Stimulated activated CD4-positive, alpha-beta T cell treated with anti-CD3 and anti-CD28 coated beads, Interleukin-15, amount 100 ng/mL, for 24 hours (primary cell): ENCODE results near the gene RAPGEF2.
"Not testable (repeated sequence)": the region's sequence is repeated elsewhere in the genome, so short reads cannot be mapped to it uniquely, and the experiment has no call there.

ENCODE experiments used
- DNase-seq: peaks from one replicate; pipeline ENCODE4 v3.0.0-alpha.2; 2020

Gene RAPGEF2

DNA sequence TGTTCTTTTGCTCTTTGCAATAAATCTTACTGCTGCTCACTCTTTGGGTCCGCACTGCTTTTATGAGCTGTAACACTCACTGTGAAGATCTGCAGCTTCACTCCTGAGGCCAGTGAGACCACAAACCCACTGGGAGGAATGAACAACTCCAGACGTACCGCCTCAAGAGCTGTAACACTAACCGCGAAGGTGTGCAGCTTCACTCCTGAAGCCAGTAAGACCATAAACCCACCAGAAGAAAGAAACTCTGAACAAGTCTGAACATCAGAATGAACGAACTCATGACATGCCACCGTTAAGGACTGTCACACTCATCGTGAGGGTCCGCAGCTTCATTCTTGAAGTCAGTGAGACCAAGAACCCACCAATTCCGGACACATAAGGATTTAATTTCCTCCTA is 276.2 kb downstream of the RAPGEF2 start:
- DNase-seq: not testable (repeated sequence)

DNA sequence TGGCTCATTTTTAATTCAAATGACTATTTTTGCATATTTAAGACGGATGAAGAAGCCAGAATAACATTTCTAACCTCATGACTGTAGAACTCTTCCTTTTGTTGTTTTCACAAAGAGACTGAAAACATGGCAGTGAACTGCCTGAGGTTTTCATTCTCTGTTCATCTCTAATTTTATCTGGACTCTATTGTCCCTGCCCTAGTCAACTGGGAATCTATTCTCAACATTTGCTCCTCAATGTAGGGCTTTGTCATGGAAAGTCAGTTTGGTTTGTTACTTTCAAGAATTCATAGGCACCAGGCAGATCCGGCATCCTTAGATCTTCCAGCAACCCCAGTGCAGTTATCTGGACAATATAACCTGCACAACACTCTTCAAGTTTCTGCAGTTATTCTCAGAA is 277.0 kb downstream of the RAPGEF2 start:
- no peak for DNase-seq

DNA sequence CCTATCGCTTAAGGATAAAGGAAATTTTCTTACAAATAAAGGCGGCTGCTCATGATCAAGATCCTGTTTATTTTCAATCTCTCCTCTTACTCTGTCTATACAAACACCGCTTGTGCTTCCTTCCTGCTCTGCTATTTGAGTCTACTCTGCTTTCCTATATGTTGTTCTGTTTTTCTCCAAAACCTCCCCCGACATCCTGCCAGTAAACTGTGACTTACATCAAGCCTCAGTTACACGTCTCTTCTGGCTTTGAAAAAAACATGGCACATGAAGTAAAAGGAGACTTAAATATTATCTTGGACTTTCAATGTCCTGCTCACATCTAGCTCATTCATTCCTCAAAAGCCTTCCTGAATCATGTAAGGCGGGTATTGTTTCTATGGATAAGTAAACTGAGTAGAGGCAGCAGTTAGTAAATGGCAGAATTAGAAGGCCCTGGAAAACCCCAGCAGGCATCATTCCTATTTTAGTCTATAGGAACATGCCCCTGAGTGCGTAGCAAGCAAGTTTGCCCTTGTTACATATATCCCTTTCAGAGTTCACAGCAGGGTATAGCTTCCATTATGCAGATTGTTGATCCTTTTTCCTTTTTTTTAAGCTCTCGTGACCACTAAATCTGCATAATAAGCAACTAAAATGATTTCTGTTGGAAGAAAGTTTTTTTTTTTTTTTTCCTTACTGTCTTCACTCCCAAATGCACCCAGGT is 280.1 kb downstream of the RAPGEF2 start:
- no peak for DNase-seq

DNA sequence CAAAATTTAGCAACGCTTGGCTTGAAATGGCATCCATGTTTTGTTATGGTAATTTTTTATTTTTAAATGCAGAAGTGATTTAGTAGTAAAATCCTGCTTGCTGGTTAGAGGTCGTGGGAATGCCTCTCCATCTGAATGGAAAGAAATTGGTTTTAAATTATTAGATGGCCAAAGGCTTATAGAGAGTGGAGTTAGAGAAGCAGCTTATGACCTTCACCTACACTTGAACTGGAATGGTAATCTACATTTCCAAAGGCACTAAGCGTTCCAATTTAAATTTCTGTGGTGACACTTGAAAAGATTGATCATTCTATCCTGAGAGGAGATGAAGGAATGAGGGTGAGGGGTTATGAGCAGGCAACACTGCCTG is 280.7 kb downstream of the RAPGEF2 start:
- no peak for DNase-seq

DNA sequence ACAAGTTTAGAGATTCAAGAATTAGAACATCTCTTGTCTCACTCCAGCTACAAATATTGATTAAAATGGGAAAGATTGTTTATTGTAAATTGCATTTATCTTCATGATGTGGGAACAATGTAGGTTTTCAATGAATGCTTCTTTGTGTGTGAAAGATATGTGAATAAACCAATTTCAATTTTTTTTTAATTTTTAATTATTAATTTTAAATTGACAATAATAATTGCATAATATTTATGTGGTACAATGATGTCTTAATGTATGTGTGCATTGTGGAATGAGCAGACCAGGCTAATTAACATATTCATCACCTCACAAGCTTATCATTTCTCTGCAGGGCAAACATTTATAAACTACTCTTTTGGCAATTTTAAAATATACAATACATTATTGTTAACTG is 281.1 kb downstream of the RAPGEF2 start:
- DNase-seq: no peak

DNA sequence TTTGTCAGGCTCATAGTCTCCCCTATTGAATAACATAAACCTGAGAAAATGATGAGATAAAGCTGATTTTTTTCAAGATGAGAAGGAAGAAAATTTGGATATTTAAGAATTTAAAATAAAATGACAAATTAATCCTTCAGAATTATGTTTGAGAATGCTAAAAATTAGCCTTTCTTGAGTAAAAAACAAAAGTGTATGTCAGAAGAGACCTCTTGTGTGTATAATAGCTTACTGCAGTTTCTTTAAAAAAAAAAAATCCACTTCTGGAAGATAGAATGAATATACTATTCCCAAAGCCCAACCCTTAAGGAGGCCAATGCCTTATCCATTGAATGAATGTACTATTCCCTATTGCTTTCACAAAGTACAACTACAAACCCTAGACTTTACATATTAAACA is 281.8 kb downstream of the RAPGEF2 start:
- DNase-seq: no peak

DNA sequence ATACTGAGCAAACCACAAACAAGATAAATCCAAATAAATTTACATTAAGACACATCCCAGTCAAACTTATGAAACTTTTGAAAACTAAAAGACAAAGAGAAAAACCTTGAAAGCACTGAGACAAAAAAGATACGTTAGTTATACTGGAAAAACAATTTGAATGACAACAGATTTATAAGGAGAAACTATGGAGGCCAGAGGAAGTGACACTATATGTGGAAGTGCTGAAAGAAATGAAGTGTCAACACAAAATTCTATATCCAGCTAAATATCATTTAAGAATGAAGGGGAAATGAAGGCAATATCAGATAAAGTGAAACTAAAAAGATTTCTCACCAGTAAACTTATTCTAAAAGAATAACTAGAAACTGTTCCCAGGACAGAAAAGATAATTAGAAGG is 283.7 kb downstream of the RAPGEF2 start:
- DNase-seq: no peak

DNA sequence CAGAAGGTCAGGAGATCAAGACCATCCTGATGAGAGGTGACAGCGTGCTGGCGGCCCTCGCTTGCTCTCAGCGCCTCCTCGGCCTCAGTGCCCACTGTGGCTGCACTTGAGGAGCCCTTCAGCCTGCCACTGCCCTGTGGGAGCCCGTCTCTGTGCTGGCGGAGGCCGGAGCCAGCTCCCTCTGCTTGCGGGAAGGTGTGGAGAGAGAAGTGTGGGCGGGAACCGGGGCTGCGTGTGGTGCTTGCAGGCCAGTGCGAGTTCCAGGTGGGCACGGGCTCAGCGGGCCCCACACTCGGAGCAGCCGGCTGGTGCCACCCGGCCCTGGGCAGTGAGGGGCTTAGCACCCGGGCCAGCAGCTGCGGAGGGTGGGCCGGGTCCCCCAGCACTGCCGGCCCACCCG is 286.9 kb downstream of the RAPGEF2 start:
- DNase-seq: no peak

DNA sequence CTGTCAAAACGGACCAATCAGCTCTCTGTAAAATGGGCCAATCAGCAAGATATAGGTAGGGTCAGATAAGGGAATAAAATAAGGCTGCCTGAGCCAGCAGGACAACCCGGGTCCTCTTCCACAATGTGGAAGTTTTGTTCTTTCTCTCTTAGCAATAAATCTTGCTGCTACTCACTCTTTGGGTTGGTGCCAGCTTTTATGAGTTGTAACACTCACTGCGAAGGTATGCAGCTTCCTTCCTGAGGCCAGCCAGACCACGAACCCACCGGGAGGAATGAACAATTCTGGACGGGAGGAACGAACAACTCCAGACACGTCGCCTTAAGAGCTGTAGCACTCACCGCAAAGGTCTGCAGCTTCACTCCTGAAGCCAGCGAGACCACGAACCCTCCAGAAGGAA is 287.8 kb downstream of the RAPGEF2 start:
- no peak for DNase-seq

DNA sequence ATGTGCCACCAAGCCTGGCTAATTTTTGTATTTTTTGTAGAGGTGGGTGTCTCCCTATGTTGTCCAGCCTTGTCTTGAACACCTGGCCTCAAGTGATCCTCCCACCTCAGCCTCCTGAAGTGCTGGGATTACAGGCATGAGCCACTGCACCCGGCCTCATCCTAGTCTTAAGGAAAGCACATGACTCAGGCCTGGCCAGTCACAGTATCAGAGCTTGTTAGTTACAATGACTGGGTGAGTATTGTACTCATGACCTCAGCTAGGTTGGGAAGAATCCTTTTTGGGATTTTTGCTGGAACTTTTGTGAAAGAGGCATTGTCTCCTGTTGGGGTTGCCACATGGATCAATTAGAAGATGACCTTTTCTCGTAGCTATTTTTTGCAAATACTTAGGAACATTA is 292.8 kb downstream of the RAPGEF2 start:
- no peak for DNase-seq

DNA sequence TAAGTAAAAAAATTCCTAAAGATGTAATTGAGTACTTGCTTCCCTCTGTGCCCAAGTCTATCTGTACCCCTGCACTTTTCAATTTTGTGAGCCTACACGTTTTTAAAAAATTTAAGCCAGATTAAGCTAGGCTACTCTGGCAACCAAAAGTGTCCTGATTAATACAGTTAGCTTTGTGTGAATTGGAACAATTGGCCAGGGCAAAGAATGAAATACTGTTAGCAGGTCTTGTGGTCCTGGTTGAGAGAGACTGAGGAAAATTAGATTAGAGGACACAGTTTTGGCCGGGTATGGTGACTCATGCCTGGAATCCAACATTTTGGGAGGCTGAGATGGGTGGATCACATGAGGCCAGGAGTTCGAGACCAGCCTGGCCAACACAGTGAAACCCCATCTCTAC is 293.3 kb downstream of the RAPGEF2 start:
- DNase-seq: no peak

DNA sequence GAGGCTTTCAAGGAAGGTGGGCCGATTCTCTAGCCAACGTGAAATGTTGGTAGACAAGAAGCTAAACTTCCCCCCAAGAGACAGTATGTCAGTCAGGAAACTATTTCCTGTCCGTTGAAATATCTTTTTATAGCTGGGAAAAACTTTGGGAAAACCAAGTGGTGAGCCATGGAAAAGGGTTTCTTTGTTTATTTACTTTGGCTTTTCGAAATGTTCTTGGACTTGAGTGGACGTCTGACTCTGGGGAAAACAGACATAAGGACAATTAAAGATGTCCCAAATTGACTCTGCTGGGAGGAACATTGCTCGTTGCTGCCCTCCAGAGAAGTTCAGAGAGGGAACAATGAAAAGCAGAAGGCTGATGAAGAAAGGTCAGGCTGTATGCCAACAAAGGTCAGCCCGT is 295.4 kb downstream of the RAPGEF2 start:
- no peak for DNase-seq

DNA sequence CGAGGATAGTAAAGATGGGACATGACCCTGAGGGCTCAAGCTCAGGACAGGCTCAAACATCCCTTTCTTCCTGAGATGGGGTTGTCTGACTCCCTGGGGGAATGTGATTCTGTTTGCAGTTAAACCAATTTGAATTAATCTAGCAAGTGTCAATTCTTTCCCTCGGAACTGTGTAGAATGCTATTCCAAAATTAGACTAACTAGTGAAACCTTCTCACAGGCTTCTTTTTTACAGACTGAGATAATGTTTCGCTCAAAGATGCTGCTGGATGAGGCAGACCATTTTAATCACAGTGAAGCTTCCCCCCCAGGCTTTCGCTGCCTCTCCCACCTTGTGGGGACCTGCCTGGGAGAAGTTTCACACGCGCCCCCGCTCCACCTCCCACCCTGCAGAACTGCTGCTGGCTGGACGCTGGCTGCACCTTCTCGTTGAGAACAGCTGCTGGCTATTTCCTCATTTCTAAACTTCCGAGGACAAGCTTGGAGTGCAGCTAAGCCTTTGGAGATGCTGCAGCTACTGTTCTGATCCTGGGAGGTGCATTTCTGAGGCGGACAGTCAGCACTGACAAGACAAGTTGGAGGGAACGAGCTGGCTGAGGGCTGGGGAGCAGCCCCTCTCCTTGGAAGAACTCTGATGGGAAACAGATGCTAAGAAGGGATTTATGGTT is 297.8 kb downstream of the RAPGEF2 start:
- no peak for DNase-seq

DNA sequence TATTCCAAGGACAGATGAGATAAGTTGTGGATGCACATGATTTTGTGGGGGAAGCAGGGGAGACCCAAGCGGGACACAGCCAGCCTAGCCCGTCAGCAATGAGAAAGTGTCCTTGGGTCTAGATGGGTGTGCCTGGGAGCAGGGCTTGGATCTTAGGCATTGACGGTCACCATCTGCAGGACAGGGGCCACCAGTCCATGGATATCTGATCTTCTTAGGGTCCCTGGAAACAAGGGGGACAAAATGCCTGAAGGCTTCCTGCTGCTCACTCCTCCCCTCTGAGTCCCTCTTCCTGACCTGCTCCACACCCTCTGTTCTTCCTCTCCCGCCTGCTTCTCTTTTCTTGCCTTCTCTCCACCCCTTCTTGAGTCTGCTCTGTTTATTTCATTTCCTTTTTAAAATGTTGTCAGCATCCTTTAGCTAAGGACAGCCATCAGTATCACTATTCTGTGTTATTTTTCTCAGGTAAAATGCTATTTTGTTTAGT is 298.4 kb downstream of the RAPGEF2 start:
- no peak for DNase-seq

DNA sequence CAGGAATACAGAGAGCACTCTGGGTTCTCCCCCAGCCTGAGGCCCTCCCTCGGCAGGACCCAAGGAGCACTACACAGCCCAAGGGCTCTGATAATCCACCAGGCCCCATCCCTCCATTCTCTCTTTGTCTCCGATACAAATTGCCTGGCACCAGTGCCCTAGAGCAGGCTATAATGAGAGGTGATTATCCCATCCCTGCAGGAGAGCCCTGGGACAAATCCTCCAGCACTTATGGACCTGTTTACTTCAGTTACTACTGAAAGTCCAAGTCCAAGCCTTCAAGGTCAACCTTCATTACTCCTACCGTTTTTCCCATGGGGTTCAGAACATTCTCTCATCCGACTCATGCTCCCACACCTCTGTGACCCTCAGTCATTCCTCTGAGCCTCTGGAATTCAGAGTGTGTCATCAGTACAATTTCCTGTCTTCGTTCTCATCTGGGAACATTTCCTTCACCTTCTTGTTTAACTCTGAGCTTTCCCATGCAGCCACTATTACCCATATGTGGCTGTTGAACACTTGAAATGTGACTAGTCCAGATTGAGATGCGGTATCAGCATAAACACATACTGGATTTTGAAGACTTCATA is 299.0 kb downstream of the RAPGEF2 start:
- no peak for DNase-seq
